GM19397 (cell line): ENCODE data around the gene CLSTN3.

Experiments used
- ATAC-seq: cut with Tn5 transposase; IDR thresholded peaks from one replicate; pipeline ENCODE4 v1.9.1; 2021; ENCODE audit warnings: mild to moderate bottlenecking, moderate library complexity; ENCODE audit not compliant: unreplicated experiment

Gene CLSTN3

DNA sequence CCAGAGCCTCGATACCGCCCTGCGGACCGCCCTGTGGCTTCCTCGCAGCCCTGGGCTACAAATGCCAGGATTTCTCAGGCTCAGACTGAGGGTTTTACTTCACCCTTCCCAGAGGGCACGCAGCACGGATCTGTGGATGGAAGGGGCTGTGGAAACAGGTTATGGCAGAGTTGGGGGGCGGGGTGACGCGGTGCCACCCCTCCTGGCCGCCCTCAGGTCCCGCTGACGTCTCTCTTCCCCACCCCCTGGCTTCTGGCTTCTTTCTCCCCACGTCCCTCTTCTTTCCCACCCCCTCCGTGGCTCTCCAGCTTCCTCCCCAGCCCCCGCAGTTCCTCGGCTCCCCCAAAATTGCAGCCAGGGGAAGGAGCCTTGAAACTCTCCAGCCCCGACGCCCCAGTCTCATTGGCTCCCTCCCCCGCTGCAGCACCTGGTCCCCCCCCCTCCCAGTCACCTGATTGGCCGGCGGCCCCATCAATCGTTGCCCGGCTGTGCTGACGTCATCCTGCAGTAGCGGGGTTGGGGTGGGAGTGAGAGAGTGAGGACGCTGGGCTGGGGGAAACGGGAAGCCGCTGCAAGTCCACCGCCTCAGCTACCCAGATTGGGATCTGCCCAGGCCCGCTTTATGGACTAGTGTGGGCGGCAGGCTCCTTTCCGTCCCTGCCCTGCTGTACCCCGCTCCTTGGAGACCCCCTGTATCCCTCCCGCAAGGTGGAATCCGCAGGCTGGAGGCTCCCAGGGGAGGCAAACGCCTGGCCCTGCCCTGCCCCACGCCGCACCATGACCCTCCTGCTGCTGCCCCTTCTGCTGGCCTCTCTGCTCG, at the start of gene CLSTN3:
Gene CLSTN3, plus strand, starts transcription at position 500 of the 820 bp plus-strand sequence. Its CDS starts 278 bp downstream, at position 778.
- no peak for ATAC-seq

DNA sequence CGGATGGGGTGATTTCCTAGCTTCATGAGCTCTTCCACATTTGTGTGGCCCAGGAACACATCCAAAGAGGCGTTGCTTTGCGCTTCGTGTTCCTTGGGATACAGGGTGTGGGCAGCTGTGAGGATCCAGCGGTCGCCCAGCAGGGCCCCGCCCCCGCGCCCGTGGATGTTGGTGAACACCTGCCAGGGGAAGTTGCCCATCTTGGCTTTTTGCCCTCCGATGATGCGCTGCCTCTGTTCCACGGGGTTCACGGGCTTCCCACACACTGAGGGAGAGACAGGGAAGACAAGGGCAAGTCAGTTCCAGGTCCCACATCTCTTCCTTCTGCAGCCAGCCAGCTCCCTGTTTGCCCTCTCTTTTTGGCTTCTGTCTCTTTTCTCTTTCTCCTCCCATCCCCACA, 49.1 kb upstream of the CLSTN3 start:
- no peak for ATAC-seq

DNA sequence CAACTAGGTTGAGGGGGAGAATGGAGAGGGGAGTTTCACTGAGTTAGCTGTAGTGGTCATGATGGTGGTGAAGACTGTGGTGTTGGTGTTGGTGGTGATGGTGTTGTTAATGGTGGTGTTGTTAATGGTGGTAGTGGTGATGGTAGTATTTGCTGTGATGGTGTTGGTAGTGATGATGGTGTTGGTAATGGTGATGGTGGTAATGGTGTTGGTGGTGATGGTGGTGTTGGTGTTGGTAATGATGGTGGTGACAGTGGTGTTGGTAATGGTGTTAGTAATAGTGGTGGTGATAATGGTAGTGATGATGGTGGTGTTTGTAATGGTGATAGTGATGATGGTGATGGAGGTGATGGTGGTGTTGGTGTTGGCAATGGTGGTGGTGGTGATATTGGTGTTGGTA, 47.0 kb upstream of the CLSTN3 start:
- ATAC-seq = no peak

DNA sequence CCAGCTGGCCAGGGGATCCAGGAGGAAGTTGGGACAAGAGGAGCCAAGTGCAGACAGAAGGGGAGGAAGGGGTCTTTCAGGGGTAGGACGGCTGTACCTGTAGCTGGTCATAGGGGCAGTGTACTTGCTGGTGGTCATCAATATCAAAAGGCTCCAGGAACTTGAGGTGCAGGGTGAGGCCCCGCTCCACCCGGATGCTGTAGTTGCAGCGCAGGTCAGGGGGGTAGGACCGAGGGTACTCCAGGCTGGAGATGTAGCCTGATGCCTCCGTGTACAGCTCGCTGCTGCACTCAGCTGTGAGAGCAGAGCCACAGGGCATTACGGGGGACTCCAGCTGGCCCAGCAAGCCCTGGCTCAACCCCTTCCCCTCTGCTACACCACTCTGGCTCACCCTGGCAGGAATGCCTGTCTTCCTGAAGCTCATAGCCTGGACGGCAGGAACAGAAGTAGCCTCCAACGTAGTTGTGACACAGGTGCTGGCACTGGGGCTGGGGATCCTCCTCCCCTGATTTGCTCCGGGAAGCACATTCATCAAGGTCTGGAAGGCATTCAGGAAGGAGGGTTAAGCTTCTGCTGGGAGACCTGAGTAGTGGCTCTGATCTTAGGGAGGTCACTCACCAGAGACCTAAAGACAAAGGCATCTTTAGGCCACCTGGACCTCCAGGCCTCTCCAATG, 40.8 kb upstream of the CLSTN3 start:
- ATAC-seq = no peak

DNA sequence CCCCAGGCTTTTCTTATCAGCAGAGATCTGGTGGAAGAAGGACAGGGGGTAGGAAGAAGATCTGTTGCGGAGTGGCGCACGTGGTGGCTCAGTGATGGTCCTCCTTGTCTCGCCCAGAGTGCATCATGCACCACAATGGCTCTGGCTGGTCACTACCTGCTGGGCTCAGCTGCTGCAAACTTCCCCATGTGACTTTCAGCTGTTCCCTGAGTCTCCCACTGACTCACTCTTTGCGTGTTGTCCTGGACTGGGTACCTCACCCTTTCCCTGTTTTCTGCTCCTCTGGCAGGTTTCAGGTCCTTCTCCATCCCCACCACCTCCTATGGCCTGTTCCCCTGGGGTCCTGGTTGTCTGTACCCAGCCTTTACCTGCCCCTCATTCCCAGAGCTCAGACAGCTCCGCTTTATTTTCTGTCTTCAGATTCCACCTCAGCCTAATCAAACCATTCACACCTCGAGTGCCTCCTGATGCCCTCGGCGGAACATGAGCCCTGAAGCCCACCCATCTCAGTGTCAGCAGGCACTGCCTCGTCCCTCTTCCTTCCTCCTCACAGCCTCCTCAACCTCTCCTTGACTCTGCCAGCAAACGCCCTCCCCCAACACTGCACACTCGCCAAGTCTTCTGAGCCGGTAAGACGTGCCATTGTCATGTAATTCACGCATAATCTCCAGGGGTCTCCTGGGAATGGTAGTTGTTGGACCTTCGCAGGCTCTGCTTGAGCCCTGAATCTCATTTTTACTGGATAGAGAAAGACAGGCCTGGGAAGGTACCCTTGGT, 39.8 kb upstream of the CLSTN3 start:
- ATAC-seq = no peak

DNA sequence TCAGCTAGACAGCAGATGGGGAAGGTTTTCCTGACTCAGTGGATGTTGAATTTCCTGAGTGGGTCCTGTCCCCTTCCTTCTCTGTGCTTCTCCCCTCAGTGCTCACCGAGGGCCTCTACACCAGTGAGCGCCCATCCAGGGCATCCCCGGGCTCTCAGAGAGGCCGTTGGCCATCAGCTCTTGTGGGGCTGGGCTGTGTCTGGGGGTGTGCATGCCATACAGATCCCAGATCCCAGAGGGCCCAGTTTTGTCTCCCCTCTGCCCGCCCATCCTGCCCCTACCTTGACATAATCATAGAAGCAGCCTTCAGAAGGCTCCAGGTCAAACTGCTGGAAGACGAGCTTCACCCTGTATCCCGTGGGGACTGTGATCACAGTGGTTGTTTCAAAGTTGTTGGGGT, 39.0 kb upstream of the CLSTN3 start:
- no peak for ATAC-seq

DNA sequence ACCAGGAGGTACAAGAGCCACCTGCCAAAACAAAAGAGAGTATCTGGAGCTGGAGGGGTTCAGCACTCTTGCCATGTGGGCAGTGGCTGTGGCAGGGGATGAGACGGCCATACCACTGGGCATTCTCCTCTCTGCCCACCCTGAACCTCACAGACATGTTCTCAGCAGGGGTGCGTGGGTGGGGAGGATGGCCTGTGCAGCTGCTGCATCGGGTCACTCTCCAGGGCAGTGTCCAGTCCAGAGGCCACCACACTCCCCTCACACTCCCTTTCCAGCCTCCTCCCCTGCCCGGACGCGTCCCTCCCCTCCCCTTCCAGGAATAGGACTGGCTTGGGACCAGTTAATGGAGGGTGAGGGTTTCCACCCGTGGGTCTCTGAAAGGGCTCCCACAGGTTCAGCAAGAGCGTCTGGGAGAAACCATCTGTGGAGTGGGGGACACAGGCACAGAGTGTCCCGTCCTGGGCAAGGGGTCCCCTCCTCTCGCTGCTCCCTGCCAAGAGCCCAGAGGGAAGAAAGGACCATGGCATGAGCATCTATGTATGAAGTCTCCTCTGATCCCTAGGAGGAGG, 38.4 kb upstream of the CLSTN3 start:
- no peak for ATAC-seq

DNA sequence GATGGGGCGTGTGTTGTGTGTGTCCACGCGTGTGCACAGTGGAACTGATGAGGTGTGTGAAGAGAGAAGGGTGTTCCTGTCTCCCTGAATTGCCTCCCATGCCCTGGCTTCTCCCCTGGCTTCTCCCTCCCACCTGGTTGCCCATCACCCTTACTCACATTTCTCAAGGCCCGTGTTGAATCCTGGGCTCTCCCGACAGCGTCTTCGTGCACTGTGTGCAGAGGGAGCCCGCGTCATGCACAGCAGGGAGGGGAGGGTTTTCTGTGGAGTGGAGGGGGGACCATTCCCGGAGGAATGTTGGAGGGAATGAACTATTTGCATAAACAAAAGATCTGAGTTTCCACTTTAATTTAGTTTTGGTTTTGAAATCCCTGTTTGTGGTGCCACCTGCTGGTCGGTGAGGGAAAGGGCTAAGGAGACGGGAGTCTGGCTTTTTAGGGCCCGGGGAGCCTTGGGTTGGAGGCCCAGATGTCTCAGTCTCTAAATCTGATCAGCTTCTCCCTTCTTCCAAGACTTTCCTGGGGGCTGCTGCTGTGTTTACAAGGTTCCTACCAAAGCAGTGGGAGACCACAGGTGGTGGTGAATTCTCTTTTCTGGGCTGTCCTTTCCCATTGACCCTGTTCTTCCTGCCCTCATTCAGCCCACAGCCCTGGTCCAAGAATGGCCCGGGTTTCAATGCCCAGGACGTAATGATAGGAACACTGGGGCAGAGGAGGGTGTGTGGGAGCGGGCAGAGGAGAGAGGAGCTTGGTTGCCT, 37.8 kb upstream of the CLSTN3 start, which contains the start of gene C1R:
Gene C1R, minus strand, starts transcription at position 217 of the 757 bp plus-strand sequence. Its CDS starts 57 bp downstream, at position 160.
- no peak for ATAC-seq

DNA sequence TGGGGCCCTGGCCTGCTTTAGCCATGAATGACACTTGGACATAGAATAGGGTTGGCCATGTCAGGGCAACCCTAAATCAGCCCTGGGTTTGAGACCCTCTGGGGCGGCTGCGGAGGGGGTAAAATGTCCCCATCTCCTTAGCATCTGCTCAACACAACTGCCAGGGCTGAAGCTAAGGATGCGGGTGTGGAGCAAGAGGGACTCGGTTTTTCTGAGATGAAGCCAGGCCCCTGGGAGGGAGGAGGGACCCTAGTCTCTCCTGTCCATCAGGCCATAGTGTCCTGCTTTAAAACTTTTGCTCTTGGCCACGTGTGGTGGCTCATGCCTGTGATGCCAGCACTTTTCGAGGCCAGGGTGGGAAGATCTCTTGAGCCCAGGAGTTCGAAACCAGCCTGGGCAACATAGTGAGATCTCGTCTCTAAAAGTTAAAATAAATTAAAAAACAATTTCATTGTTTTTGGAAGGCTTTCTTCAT, 37.1 kb upstream of the CLSTN3 start:
- no peak for ATAC-seq

DNA sequence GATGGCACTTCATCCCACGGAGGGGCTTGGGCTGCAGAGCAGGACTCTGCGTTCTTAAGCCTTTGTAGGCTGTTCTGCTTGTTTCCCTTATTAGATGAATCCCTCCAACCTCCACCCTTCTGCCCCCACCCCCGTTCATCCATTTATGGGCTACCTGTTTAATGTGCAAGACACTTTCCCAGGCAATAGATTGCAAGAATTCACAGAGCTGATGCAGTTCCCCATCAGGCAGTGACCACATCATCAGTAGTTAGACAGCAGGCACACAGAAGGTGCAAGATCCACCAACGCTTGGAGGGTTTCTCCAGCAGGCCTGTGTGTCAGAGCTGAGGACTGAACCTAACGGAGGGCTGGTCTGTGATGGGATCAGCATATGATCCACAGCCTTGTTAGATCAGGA, 36.7 kb upstream of the CLSTN3 start:
- no peak for ATAC-seq

DNA sequence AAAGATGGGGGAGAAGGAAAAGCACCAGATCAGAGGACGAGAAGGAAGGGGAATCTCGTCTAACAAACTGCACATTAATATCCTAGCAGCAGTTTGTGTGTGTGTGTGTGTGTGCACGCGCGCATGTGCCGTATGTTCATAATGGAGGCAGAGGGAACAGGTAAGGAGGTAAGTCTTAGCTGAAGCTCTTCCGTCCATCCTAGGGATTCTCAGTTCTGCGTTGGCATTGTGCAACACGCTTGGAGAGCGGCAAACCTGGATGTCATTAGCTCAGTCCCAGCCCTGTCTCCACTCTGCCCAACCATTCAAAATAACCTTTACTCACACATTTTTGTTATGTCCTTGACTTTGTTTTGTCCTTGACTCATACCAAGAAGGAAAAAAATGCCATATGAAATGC, 36.3 kb upstream of the CLSTN3 start:
- ATAC-seq = no peak

DNA sequence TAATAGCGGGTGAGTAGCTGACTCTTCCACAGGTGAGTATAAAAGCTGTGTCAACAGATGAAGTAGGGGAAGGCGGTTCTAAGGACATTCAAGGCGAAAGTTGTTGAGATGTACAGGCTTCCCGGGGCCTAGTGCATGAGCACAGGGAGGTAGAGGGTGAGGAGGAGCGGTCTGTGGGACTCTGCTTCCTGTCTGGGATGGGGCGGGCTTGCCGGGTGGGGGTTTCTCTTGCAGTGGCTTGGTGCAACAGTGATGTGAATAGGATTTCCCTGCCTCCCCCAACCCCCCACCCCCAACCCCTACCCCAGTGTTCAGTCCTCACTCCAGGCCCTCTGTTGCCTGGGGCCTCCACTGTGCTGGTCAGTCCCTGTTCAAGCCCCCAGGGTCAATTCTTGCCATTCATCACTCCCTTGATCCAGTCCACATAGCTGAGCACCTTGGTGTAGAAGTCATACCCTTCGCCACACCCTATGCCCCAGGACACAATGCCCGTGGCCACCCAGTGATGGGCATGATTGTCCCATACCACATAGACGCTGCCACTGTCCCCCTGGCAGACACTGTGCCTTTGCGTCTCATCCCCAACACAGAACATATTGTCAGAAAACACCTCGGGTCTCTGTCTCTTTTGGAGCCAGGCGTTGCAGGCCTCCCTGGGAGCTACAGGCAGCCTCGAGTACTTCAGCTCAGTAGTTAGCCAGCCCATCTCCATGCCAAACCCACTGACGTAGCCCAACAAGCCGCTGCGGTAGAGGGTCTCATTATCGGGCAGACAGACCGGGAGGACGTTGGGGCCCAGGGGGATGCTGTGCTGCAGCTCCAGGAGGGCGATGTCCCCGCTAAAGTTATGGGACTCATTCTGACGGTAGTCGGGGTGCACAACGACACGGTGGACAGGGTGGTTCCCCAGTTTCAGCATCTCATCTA, 33.9 kb upstream of the CLSTN3 start:
- ATAC-seq = no peak

DNA sequence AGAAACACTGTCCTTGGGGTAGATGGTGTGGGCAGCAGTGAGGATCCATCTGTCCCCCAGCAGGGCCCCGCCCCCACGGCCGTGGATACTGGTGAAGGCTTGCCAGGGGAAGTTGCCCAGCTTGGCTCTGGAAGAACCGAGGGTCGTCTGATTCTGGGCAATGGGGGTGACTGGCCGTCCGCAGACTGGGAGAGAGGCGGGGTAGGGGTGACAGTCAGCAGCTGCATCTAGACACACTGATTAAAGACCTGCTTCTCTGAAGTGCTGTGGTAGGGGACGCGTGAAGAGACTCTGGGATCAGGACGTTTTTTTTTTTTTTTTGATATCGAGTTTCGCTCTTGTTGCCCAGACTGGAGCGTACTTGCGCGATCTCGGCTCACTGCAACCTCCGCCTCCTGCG, 33.2 kb upstream of the CLSTN3 start:
- no peak for ATAC-seq

DNA sequence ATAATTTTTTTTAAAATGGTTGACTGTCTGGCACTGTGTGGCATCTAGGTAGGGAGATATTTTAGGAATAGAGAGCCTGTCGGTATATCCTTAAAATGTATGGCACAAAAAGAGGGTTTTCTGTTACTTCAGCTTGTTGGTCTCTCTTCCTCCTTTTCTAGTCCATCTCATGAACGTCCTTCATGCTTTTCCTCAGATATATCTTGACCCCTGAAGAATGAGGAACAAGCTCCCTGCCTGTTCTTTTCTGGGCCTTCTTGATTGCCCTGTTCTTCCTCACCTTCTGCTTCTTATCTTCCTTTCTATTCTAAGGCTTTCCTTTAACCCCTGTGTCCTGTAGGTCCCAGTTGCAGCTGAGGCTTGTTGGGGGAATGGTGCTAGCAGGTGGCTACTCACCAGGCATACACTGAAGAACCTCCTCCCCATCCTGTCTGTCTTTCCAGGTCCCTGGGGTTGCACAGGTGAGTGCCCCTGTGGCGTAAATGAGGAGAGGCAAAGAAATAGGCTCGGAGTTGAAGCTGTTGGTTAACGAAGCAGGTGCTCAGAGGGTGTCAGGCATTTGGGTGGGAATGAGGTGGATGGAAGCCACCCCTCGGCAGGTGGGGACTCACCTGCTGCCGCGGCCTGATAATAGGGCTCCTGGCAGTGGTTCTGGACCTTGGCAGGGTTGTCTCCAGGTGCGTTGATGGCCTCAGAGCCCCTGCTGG, 30.7 kb upstream of the CLSTN3 start:
- ATAC-seq = no peak

DNA sequence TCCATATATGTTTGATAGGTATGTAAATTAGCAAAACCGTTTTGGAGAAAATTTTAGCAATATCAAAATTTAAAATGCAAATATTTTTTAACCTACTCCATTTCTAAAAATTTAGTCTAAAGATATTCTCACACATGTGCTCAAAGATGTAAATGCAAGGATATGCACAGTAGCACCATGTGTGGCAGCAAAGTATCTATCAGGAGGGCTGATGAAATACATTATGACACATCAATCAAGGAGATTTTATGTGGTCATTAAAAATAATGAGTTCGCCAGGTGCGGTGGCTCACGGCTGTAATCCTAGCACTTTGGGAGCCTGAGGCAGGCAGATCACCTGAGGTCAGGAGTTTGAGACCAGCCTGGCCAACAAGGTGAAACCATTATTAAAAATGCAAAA, 29.9 kb upstream of the CLSTN3 start:
- ATAC-seq = no peak

DNA sequence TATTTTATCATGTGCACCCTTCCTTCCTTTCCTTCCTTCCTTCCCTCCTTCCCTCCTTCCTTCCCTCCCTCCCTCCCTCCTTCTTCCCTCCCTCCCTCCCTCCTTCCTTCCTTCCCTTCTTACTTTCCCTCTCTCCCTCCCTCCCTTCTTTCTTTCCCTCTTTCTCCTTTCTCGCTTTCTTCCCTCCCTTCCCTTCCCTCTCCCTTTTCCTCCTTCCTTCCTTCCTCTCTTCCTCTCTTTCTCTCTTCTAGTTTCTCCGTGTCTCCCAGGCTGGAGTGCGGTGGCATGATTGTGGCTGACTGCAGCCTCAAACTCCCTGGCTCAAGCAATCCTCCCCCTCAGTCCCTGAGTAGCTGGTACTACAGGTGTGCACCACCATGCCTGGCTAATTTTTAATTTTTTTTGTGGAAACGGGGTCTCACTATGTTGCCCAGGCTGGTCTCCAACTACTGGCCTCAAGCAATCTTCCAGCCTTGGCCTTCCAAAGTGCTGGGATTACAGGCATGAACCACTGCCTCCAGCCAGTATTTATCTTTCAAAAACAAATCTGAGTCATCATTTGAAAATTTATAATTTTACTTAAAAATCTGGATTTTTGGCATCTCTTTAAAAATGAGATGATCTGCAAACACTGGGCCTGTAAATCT, 29.0 kb upstream of the CLSTN3 start:
- ATAC-seq = no peak

DNA sequence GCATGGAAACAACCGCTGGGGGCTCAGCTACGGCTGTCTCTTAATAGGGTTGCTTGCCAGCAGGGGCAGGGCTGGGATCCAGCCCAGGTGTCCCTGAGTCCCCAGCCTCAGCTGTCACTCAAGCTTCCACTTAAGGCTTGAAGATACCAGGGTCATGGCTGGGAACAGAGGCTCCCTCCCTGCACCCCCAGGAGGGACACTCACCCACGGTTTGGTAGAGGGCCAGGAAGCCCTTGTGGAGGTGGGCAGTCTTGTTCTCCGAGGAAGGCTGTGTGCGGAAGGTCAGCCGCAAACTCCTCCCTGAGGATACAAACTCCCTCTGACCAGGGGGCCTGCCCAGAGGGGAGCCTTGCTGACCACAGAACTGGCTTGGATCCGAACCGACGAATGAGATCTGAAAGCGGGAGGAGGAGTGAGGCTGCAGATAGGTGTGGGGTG, 28.5 kb upstream of the CLSTN3 start:
- no peak for ATAC-seq

DNA sequence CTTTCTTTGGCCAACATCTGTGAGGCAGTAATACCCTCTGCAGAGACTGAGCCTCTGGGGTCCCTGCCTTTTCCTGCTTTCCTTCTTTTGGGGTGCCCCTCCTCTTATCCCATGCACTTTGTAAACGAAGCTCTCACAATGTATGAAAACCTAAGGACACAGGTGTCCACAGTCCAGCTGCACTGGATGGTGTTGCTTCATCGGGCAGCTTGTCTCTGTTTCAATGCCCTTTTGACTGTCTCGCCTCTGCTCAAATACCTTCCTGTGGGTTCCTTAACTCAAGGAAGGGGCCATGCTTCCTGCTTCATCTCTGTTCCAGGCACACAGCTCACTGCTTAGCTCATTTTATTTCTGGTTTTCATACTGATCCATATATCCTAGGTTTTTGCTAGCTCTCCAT, 27.6 kb upstream of the CLSTN3 start:
- ATAC-seq = no peak
